K562 (cell line): ENCODE measurements around the gene GOLGA2. TPM values are rescaled to one million over a fixed set of nuclear protein-coding genes. Genes with fewer than 3 reads are reported as not detected.
A peak's percentile ranks its signal among the peaks of the same experiment; 100 is the strongest.

Source experiments
- ARID1B ChIP-seq: fragments of 450-650 bp; IDR thresholded peaks from 2 replicates; pipeline ENCODE4 v1.6.1; 2016; ENCODE audit warnings: antibody characterized with exemption, mild to moderate bottlenecking, inconsistent platforms
- CBX1 ChIP-seq: sonication (generic); IDR thresholded peaks from 2 replicates; pipeline ENCODE4 v1.6.1; 2016; ENCODE audit warnings: antibody characterized with exemption, low read depth, mild to moderate bottlenecking
- CREBBP ChIP-seq: IDR thresholded peaks from one replicate; pipeline ENCODE4 v1.6.1; 2012; ENCODE audit warnings: low read depth, mild to moderate bottlenecking, control low read depth, inconsistent platforms, low read length
- CREM ChIP-seq: IDR thresholded peaks from 2 replicates; pipeline ENCODE4 v1.6.1; 2014; ENCODE audit warnings: antibody characterized with exemption, low read depth
- ELF1 ChIP-seq: fragments of 200-800 bp; sonication (Bioruptor generic); IDR thresholded peaks from 2 replicates; pipeline ENCODE4 v1.6.1; 2016; ENCODE audit warnings: missing genetic modification characterization, missing compliant biosample characterization
- EP300 ChIP-seq: IDR thresholded peaks from 2 replicates; pipeline ENCODE4 v1.6.1; 2012; ENCODE audit warnings: low read length, improper control_type of control experiment
- FOXM1 ChIP-seq, 2 experiments: fragments of 450-650 bp in 1 of 2; sonication (generic) in 1 of 2; formaldehyde crosslinking in 1 of 2; IDR thresholded peaks; 2 replicates each; pipeline versions ENCODE4 v1.6.1 to v1.9.0; 2017 to 2022; ENCODE audit warnings: low read depth in 2 of 2, mild to moderate bottlenecking in 2 of 2, missing genetic modification reagents in 1 of 2, moderate library complexity in 1 of 2
- HDAC6 ChIP-seq: IDR thresholded peaks from 2 replicates; pipeline ENCODE4 v1.6.1; 2012; ENCODE audit warnings: low read depth, mild to moderate bottlenecking, control low read depth, inconsistent platforms, low read length, moderate library complexity
- KLF10 ChIP-seq: fragments of 250-450 bp; sonication (Bioruptor Pico); IDR thresholded peaks from 2 replicates; pipeline ENCODE4 v1.6.1; 2021; ENCODE audit warnings: matching md5 sums
- POLR2AphosphoS5 ChIP-seq: IDR thresholded peaks from 2 replicates; pipeline ENCODE4 v1.6.1; 2011; ENCODE audit warnings: mild to moderate bottlenecking, low read depth, low read length, moderate library complexity; ENCODE audit not compliant: control insufficient read depth, insufficient read depth
- TEAD1 ChIP-seq, 2 experiments: fragments of 450-650 bp in 1 of 2; sonication (generic) in 1 of 2; formaldehyde crosslinking; IDR thresholded peaks; 2 replicates each; pipeline versions ENCODE4 v1.4.0 to v1.8.0; 2020 to 2022; ENCODE audit warnings: mild to moderate bottlenecking in 2 of 2, missing genetic modification reagents in 1 of 2
- U2AF1 ChIP-seq: fragments of 200-400 bp; formaldehyde crosslinking; optimal IDR thresholded peaks from 2 replicates; pipeline ENCODE3; 2017; ENCODE audit warnings: mild to moderate bottlenecking, low read depth, low read length, moderate library complexity
- ZC3H11A ChIP-seq: IDR thresholded peaks from 2 replicates; pipeline ENCODE4 v1.6.1; 2012; ENCODE audit warnings: low read depth, low read length, improper control_type of control experiment
- ZNF133 ChIP-seq: fragments of 250-450 bp; sonication (Bioruptor Pico); IDR thresholded peaks from 2 replicates; pipeline ENCODE4 v1.4.0; 2020; ENCODE audit warnings: mild to moderate bottlenecking
- ZNF354B ChIP-seq: fragments of 250-450 bp; sonication (Bioruptor Pico); IDR thresholded peaks from 2 replicates; pipeline ENCODE4 v1.4.0; 2020
- ZNF79 ChIP-seq: fragments of 250-450 bp; sonication (Bioruptor Pico); IDR thresholded peaks from 2 replicates; pipeline ENCODE4 v1.4.0; 2020; ENCODE audit warnings: low read depth, mild to moderate bottlenecking, moderate library complexity
- ZZZ3 ChIP-seq: fragments of 450-650 bp; IDR thresholded peaks from 2 replicates; pipeline ENCODE4 v1.6.1; 2016; ENCODE audit warnings: antibody characterized with exemption, mild to moderate bottlenecking, moderate library complexity
- polyA plus RNA-seq, 8 experiments: library from polyadenylated mRNA; depleted of rRNA in 4 of 8; stranded (reverse) in 5 of 8; unstranded in 3 of 8; fragments of >200 nt; fragmentation: Nextera tagmentation in 2 of 8; fragmentation: Illumina TruSeq in 1 of 8; extraction: Ambion mirVana in 2 of 8; extraction: Trizol in 1 of 8; gene quantifications; 2 replicates each; pipeline versions ENCODE4 v1.2.1 to v1.2.3, GENCODE V29; 2011 to 2014; ENCODE audit warnings: inconsistent platforms in 1 of 8, missing spikeins in 1 of 8
- total RNA-seq, 7 experiments: library from RNA; depleted of rRNA in 6 of 7; stranded (reverse); fragments of >200 nt in 6 of 7; fragmentation: Illumina TruSeq in 2 of 7; extraction: Trizol in 2 of 7; gene quantifications; 2 replicates each; pipeline versions ENCODE4 v1.2.1 to v1.2.3, GENCODE V29; 2011 to 2021; ENCODE audit warnings: low replicate concordance in 1 of 7
- TF ChIP-seq, protein P1 (sequence below): fragments of 250-450 bp; sonication (Bioruptor Pico); IDR thresholded peaks from 2 replicates; pipeline ENCODE4 v1.4.0; 2020; ENCODE audit warnings: mild to moderate bottlenecking, moderate library complexity
- TF ChIP-seq, protein P2 (sequence below): fragments of 250-450 bp; sonication (Bioruptor Pico); IDR thresholded peaks from 2 replicates; pipeline ENCODE4 v1.6.1; 2021; ENCODE audit warnings: mild to moderate bottlenecking
- TF ChIP-seq, protein P3 (sequence below): fragments of 250-450 bp; sonication (Bioruptor Pico); IDR thresholded peaks from 2 replicates; pipeline ENCODE4 v1.5.0; 2021
- TF ChIP-seq, protein P4 (sequence below): fragments of 250-450 bp; sonication (Bioruptor Pico); IDR thresholded peaks from 2 replicates; pipeline ENCODE4 v1.5.0; 2022; ENCODE audit warnings: mild to moderate bottlenecking

Gene GOLGA2
- total and polyA plus RNA-seq, 9 of the 15 experiments (the other 6 are each of a cell fraction or from before 2014, with no cell fraction given) = 15.7 to 138 (median 76.0) TPM

DNA sequence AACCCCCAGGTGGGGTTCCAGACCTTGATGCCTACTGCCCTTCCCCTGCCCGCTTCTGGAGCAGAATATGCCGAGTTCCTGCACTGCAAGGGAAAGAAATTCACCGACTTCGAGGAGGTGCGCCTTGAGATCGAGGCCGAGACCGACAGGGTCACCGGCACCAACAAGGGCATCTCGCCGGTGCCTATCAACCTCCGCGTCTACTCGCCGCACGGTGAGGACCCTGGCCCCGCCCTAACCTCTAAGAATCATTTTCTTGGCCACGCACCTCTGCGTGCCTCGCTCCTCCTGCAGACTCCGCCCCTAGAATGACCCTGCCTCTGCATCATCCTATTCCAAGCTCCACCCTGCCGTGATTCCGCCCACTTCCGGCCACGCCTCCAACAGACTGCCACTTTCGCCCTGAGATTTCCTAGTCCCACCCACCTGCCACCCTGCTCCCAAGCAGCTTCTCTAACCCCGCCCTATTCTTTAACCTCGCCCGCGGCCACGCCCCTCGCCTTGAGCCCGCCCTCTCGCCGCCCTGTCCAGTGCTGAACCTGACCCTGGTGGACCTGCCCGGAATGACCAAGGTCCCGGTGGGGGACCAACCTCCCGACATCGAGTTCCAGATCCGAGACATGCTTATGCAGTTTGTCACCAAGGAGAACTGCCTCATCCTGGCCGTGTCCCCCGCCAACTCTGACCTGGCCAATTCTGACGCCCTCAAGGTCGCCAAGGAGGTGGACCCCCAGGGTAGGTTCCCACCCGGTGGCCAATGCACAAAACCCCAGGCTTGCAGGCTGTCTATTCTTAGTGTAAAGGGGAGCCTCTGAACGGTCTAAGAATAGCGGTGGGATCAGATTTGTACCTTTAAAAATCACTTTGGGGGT, 57.1 kb downstream of the GOLGA2 start (continued):
- no peak for TF ChIP-seq FOXM1 (IDR thresholded peaks at IDR 0.05; ENCODE audit: low read depth)
- no peak for TF ChIP-seq FOXM1 (CRISPR knock-in tag; IDR thresholded peaks at IDR 0.05; ENCODE audit: low read depth)
- TF ChIP-seq ZNF354B (CRISPR knock-in tag) = no peak
- TF ChIP-seq, protein P1, sequence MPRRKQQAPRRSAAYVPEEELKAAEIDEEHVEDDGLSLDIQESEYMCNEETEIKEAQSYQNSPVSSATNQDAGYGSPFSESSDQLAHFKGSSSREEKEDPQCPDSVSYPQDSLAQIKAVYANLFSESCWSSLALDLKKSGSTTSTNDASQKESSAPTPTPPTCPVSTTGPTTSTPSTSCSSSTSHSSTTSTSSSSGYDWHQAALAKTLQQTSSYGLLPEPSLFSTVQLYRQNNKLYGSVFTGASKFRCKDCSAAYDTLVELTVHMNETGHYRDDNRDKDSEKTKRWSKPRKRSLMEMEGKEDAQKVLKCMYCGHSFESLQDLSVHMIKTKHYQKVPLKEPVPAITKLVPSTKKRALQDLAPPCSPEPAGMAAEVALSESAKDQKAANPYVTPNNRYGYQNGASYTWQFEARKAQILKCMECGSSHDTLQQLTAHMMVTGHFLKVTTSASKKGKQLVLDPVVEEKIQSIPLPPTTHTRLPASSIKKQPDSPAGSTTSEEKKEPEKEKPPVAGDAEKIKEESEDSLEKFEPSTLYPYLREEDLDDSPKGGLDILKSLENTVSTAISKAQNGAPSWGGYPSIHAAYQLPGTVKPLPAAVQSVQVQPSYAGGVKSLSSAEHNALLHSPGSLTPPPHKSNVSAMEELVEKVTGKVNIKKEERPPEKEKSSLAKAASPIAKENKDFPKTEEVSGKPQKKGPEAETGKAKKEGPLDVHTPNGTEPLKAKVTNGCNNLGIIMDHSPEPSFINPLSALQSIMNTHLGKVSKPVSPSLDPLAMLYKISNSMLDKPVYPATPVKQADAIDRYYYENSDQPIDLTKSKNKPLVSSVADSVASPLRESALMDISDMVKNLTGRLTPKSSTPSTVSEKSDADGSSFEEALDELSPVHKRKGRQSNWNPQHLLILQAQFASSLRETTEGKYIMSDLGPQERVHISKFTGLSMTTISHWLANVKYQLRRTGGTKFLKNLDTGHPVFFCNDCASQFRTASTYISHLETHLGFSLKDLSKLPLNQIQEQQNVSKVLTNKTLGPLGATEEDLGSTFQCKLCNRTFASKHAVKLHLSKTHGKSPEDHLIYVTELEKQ = no peak
- peak; percentile 63 for TF ChIP-seq EP300
- no peak for TF ChIP-seq ZZZ3
- no peak for TF ChIP-seq POLR2AphosphoS5
- TF ChIP-seq CREM = no peak
- TF ChIP-seq HDAC6 = 0 out of 2 replicates have a peak, but pooled peaks have one; percentile 41
- no peak for TF ChIP-seq TEAD1 (CRISPR knock-in tag; IDR thresholded peaks at IDR 0.05)
- no peak for TF ChIP-seq CBX1
- TF ChIP-seq ZNF133 (CRISPR knock-in tag) = no peak
- no peak for TF ChIP-seq KLF10 (CRISPR knock-in tag)
- TF ChIP-seq, protein P2, sequence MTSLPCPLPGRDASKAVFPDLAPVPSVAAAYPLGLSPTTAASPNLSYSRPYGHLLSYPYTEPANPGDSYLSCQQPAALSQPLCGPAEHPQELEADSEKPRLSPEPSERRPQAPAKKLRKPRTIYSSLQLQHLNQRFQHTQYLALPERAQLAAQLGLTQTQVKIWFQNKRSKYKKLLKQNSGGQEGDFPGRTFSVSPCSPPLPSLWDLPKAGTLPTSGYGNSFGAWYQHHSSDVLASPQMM (CRISPR knock-in tag) = no peak
- TF ChIP-seq ZC3H11A = no peak
- TF ChIP-seq, protein P3, sequence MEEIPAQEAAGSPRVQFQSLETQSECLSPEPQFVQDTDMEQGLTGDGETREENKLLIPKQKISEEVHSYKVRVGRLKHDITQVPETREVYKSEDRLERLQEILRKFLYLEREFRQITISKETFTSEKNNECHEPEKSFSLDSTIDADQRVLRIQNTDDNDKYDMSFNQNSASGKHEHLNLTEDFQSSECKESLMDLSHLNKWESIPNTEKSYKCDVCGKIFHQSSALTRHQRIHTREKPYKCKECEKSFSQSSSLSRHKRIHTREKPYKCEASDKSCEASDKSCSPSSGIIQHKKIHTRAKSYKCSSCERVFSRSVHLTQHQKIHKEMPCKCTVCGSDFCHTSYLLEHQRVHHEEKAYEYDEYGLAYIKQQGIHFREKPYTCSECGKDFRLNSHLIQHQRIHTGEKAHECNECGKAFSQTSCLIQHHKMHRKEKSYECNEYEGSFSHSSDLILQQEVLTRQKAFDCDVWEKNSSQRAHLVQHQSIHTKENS (CRISPR knock-in tag) = no peak
- no peak for TF ChIP-seq CREBBP
- TF ChIP-seq, protein P4, sequence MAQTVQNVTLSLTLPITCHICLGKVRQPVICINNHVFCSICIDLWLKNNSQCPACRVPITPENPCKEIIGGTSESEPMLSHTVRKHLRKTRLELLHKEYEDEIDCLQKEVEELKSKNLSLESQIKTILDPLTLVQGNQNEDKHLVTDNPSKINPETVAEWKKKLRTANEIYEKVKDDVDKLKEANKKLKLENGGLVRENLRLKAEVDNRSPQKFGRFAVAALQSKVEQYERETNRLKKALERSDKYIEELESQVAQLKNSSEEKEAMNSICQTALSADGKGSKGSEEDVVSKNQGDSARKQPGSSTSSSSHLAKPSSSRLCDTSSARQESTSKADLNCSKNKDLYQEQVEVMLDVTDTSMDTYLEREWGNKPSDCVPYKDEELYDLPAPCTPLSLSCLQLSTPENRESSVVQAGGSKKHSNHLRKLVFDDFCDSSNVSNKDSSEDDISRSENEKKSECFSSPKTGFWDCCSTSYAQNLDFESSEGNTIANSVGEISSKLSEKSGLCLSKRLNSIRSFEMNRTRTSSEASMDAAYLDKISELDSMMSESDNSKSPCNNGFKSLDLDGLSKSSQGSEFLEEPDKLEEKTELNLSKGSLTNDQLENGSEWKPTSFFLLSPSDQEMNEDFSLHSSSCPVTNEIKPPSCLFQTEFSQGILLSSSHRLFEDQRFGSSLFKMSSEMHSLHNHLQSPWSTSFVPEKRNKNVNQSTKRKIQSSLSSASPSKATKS (CRISPR knock-in tag) = no peak
- TF ChIP-seq U2AF1 = no peak
- no peak for TF ChIP-seq ARID1B
- no peak for TF ChIP-seq ELF1 (tag)
- TF ChIP-seq ZNF79 (CRISPR knock-in tag) = no peak
